HL-60 (cell line): ENCODE results near the gene PRDM5.

Experiments used
- DNase-seq, 2 experiments: peaks; one replicate each; pipeline ENCODE4 v3.0.0-alpha.2; 2010 to 2020; ENCODE audit warnings: low read depth in 1 of 2, low spot score in 1 of 2
- H3K27ac ChIP-seq: fragments of 250-450 bp; sonication (Bioruptor Pico); replicated peaks from 2 replicates; pipeline ENCODE4 v1.5.1; 2020; ENCODE audit warnings: mild to moderate bottlenecking, moderate library complexity
- H3K27me3 ChIP-seq: fragments of 250-450 bp; sonication (Bioruptor Pico); 2 replicates; pipeline ENCODE4 v1.5.1; 2021; ENCODE audit warnings: mild to moderate bottlenecking, moderate library complexity; ENCODE audit not compliant: insufficient read depth, poor library complexity, severe bottlenecking
- H3K4me3 ChIP-seq: replicated peaks from 2 replicates; pipeline ENCODE4 v1.5.1; 2011; ENCODE audit warnings: mild to moderate bottlenecking, control low read depth, low read length; ENCODE audit not compliant: insufficient read depth
- GABPA ChIP-seq: IDR thresholded peaks from 2 replicates; pipeline ENCODE4 v1.6.1; 2012; ENCODE audit warnings: low read depth
- POLR2AphosphoS5 ChIP-seq: IDR thresholded peaks from 2 replicates; pipeline ENCODE4 v1.6.1; 2012; ENCODE audit warnings: low read depth
- SPI1 ChIP-seq: IDR thresholded peaks from 2 replicates; pipeline ENCODE4 v1.6.1; 2012; ENCODE audit warnings: low read depth, mild to moderate bottlenecking, borderline replicate concordance
- TF ChIP-seq, protein P1 (sequence below): IDR thresholded peaks from 2 replicates; pipeline ENCODE4 v1.6.1; 2012; ENCODE audit warnings: low read depth; ENCODE audit not compliant: insufficient replicate concordance
- TF ChIP-seq, protein P2 (sequence below): IDR thresholded peaks from one replicate; pipeline ENCODE4 v1.5.1; 2011; ENCODE audit warnings: low read length, control low read depth, inconsistent platforms; ENCODE audit not compliant: insufficient read depth

The PRDM5 gene

GRCh38 chr4:120724656-120725055 is 197.9 kb downstream of the PRDM5 start:
- TF ChIP-seq GABPA (no peak), SPI1 (no peak), POLR2AphosphoS5 (no peak)
- TF ChIP-seq, protein P1, sequence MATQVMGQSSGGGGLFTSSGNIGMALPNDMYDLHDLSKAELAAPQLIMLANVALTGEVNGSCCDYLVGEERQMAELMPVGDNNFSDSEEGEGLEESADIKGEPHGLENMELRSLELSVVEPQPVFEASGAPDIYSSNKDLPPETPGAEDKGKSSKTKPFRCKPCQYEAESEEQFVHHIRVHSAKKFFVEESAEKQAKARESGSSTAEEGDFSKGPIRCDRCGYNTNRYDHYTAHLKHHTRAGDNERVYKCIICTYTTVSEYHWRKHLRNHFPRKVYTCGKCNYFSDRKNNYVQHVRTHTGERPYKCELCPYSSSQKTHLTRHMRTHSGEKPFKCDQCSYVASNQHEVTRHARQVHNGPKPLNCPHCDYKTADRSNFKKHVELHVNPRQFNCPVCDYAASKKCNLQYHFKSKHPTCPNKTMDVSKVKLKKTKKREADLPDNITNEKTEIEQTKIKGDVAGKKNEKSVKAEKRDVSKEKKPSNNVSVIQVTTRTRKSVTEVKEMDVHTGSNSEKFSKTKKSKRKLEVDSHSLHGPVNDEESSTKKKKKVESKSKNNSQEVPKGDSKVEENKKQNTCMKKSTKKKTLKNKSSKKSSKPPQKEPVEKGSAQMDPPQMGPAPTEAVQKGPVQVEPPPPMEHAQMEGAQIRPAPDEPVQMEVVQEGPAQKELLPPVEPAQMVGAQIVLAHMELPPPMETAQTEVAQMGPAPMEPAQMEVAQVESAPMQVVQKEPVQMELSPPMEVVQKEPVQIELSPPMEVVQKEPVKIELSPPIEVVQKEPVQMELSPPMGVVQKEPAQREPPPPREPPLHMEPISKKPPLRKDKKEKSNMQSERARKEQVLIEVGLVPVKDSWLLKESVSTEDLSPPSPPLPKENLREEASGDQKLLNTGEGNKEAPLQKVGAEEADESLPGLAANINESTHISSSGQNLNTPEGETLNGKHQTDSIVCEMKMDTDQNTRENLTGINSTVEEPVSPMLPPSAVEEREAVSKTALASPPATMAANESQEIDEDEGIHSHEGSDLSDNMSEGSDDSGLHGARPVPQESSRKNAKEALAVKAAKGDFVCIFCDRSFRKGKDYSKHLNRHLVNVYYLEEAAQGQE, result no peak
- TF ChIP-seq, protein P2, sequence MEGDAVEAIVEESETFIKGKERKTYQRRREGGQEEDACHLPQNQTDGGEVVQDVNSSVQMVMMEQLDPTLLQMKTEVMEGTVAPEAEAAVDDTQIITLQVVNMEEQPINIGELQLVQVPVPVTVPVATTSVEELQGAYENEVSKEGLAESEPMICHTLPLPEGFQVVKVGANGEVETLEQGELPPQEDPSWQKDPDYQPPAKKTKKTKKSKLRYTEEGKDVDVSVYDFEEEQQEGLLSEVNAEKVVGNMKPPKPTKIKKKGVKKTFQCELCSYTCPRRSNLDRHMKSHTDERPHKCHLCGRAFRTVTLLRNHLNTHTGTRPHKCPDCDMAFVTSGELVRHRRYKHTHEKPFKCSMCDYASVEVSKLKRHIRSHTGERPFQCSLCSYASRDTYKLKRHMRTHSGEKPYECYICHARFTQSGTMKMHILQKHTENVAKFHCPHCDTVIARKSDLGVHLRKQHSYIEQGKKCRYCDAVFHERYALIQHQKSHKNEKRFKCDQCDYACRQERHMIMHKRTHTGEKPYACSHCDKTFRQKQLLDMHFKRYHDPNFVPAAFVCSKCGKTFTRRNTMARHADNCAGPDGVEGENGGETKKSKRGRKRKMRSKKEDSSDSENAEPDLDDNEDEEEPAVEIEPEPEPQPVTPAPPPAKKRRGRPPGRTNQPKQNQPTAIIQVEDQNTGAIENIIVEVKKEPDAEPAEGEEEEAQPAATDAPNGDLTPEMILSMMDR, result no peak
- H3K4me3 ChIP-seq, result no peak overlapping the region
- H3K27ac ChIP-seq, result no peak overlapping the region

DNA sequence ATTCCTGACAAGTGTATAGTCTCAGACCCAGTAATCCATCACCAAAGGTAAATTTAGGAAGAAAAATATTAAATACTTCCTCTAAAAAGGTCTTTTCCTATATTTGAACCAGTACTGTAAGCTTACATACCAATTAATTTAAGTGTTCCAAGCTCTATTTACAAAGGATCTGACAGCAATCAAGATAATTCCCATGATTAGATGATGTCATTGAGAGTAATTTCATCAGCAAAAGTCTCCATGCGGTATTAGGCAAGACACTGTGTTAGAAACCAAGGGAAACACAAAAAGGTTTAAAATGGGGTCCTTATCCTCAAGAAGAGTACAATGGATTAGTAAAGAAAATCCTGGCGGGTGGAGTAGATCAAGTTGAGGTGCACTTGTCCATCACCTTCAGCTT is 198.5 kb downstream of the PRDM5 start:
- no peaks in the 10 kb centered on the region for H3K27me3 ChIP-seq
- no peak overlapping the region for H3K4me3 ChIP-seq
- H3K27ac ChIP-seq, result no peak overlapping the region
- TF ChIP-seq, protein P2, result no peak
- TF ChIP-seq, protein P1, result no peak
- DNase-seq, result no peak

More at GRCh38 chr4:120724656-120725055, 197.9 kb downstream of the PRDM5 start:
- no peaks in the 10 kb centered on the region for H3K27me3 ChIP-seq
- DNase-seq, result no peak

- no peaks in the 10 kb centered on the region for H3K27me3 ChIP-seq
- no peak for TF ChIP-seq GABPA
- TF ChIP-seq POLR2AphosphoS5, result no peak
- TF ChIP-seq, protein P2, result no peak
- no peak for TF ChIP-seq SPI1
- TF ChIP-seq, protein P1, result no peak
- H3K4me3 ChIP-seq, result no peak overlapping the region
- no peak for DNase-seq
- H3K27ac ChIP-seq, result no peak overlapping the region
Measured at GRCh38 chr4:120723105-120723504, 199.4 kb downstream of the PRDM5 start.
